Measurements from ENCODE around the gene VAV2. TPM values are rescaled to one million over a fixed set of nuclear protein-coding genes. Genes with fewer than 3 reads are reported as not detected.

Gene VAV2
- total and polyA plus RNA-seq, 2 of the 4 experiments (the other 2 are of a cell fraction), result 10.8 to 13.4 TPM

DNA sequence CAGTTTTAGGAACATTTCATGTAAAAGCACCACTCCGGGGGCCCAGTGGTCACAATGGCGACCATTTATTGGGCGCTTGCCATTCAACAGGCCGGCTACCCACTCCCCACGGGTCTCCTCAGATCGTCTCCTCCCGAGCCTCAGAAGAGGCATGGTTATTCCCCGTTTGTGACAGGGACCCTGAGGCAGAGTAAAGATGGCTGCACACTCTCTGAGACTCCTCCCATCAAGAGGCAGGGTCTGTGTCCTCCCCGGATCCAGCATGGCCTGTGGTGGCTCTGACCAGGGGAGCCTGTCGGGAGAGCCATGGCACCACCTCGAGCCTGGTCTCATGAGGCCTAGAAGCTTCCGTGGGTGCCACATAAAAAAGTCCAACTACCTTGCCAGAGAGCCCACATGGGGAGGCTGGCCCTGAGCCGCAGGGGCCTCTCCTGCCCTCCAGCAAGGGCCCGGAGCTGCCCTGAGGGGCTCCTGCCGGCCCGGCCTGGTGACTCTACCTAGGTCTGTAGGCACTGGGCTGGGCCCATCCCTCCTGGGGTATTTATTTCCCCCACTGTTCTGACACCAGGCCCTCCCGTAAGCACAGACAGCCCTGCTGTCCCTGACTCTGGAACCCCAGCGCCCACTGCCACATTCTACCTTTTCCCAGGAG is 90.8 kb downstream of the VAV2 start:
- TF ChIP-seq, protein P1, sequence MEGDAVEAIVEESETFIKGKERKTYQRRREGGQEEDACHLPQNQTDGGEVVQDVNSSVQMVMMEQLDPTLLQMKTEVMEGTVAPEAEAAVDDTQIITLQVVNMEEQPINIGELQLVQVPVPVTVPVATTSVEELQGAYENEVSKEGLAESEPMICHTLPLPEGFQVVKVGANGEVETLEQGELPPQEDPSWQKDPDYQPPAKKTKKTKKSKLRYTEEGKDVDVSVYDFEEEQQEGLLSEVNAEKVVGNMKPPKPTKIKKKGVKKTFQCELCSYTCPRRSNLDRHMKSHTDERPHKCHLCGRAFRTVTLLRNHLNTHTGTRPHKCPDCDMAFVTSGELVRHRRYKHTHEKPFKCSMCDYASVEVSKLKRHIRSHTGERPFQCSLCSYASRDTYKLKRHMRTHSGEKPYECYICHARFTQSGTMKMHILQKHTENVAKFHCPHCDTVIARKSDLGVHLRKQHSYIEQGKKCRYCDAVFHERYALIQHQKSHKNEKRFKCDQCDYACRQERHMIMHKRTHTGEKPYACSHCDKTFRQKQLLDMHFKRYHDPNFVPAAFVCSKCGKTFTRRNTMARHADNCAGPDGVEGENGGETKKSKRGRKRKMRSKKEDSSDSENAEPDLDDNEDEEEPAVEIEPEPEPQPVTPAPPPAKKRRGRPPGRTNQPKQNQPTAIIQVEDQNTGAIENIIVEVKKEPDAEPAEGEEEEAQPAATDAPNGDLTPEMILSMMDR (conservative IDR thresholded peaks at IDR 0.05; ENCODE audit: low read depth, low read length), result no peak
- no peak for TF ChIP-seq MAFK (IDR thresholded peaks at IDR 0.05; ENCODE audit: low read depth, low read length)
- no peak for TF ChIP-seq POLR2A (IDR thresholded peaks at IDR 0.05; ENCODE audit: low read depth, low read length)
- no peak overlapping the region for H3K4me3 ChIP-seq (ENCODE audit: insufficient read depth, low read depth, low read length)
- dilution Hi-C loops (cut with HindIII; ENCODE audit: low sequenced_read_pairs, unreplicated experiment) (no loop called here), intact Hi-C loops (cut with micrococcal nuclease) (no loop called here), in situ Hi-C loops (cut with MboI; ENCODE audit: low sequenced_read_pairs) (no loop called here)
- H3K4me2 ChIP-seq (ENCODE audit: low read depth, low read length), result no peak overlapping the region
- peaks cover 10 to 64% of the 10 kb centered on the region in 2 experiments for H3K79me1 ChIP-seq (ENCODE audit: low read depth in 1 of 2, low read length in 2 of 2)
- POLR2A ChIA-PET (ENCODE audit: unreplicated experiment), result no interaction called here
- no peak overlapping the region for H3K23ac ChIP-seq (ENCODE audit: low read depth, low read length)
- peaks cover 5% of the 10 kb centered on the region; the same call in 1 of the 2 replicates for H3K4me1 ChIP-seq (ENCODE audit: control insufficient read depth, insufficient read depth, low read length)
- peaks cover 28% of the 10 kb centered on the region for H4K20me1 ChIP-seq (ENCODE audit: insufficient read depth, low read length)
- 0 out of 2 replicates have a peak, but pooled peaks cover 3% of the 10 kb centered on the region for H3K9me1 ChIP-seq (ENCODE audit: insufficient read depth, low read length)
- no peak overlapping the region for H2BK15ac ChIP-seq (ENCODE audit: low read depth, low read length)
- no TSS peak for BruUV-seq (replicated peaks)
- WGBS, 2 experiments (ENCODE audit: extremely low coverage in 2 of 2, insufficient read length in 1 of 2), result 75% methylated on average over 11 of the region's 18 CpGs; no CpG with 5 or more reads in 1 of the 2 experiments
- H3K36me3 ChIP-seq (ENCODE audit: control insufficient read depth, insufficient read depth, low read length), result peaks cover 2% of the 10 kb centered on the region; the same call in 1 of the 2 replicates
- H3K27ac ChIP-seq (ENCODE audit: insufficient read depth, low read length), result no peak overlapping the region
- H2BK5ac ChIP-seq (ENCODE audit: low read depth, low read length, poor library complexity, severe bottlenecking), result no peak overlapping the region
- CTCF ChIA-PET, result no interaction called here
- H2AFZ ChIP-seq (replicated peaks; ENCODE audit: low read length, poor library complexity), result no peak overlapping the region
- no peak overlapping the region for H4K8ac ChIP-seq (ENCODE audit: low read depth in 2 of 2, low read length in 2 of 2)
- no peak overlapping the region for H2AK9ac ChIP-seq (replicated peaks; ENCODE audit: low read depth, low read length, poor library complexity)
- H3K14ac ChIP-seq (replicated peaks; ENCODE audit: low read depth, low read length), result no peak overlapping the region
- no peak overlapping the region for H3K56ac ChIP-seq (ENCODE audit: extremely low read depth, insufficient read depth, low read length)
- no peaks in the 10 kb centered on the region for H3K27me3 ChIP-seq (ENCODE audit: control insufficient read depth, insufficient read depth, low read length)
- H2BK120ac ChIP-seq (ENCODE audit: low read depth, low read length), result no peak overlapping the region
- H3K18ac ChIP-seq (ENCODE audit: low read depth, low read length), result no peak overlapping the region
- no peak overlapping the region for H4K5ac ChIP-seq (ENCODE audit: low read depth, low read length)
- no peak overlapping the region for H2AK5ac ChIP-seq (ENCODE audit: low read depth, low read length)
- H3K9me3 ChIP-seq (ENCODE audit: control insufficient read depth, insufficient read depth, low read length), result no peaks in the 10 kb centered on the region
- H4K91ac ChIP-seq (ENCODE audit: insufficient read depth, low read depth, low read length), result no peak overlapping the region
- H3K9ac ChIP-seq (ENCODE audit: low read depth, low read length), result no peak overlapping the region
- DNase-seq (no peak), ATAC-seq (ENCODE audit: low read depth) (no peak)
- no peak overlapping the region for H2BK20ac ChIP-seq (ENCODE audit: low read depth, low read length)
- no peak overlapping the region for H3K4ac ChIP-seq (ENCODE audit: low read depth, low read length)
